Astrocyte (in vitro differentiated cells and primary cell): Measurements from ENCODE around the gene IFIT3.

Experiments used
- EZH2 ChIP-seq: IDR thresholded peaks from 2 replicates; pipeline ENCODE4 v1.6.1; 2012; ENCODE audit warnings: mild to moderate bottlenecking, low read length, inconsistent platforms; ENCODE audit not compliant: insufficient read depth
- TF ChIP-seq, protein P1 (sequence below): IDR thresholded peaks from 2 replicates; pipeline ENCODE4 v1.5.1; 2011; ENCODE audit warnings: low read depth, mild to moderate bottlenecking, inconsistent platforms, low read length, moderate library complexity; ENCODE audit not compliant: insufficient read depth

GRCh38 chr10:89388806-89389205 lies 61.0 kb downstream of the IFIT3 start:
- TF ChIP-seq, protein P1, sequence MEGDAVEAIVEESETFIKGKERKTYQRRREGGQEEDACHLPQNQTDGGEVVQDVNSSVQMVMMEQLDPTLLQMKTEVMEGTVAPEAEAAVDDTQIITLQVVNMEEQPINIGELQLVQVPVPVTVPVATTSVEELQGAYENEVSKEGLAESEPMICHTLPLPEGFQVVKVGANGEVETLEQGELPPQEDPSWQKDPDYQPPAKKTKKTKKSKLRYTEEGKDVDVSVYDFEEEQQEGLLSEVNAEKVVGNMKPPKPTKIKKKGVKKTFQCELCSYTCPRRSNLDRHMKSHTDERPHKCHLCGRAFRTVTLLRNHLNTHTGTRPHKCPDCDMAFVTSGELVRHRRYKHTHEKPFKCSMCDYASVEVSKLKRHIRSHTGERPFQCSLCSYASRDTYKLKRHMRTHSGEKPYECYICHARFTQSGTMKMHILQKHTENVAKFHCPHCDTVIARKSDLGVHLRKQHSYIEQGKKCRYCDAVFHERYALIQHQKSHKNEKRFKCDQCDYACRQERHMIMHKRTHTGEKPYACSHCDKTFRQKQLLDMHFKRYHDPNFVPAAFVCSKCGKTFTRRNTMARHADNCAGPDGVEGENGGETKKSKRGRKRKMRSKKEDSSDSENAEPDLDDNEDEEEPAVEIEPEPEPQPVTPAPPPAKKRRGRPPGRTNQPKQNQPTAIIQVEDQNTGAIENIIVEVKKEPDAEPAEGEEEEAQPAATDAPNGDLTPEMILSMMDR, result no peak
- TF ChIP-seq EZH2, result no peak
